Gastrocnemius medialis (tissue), 4 donors: Measurements from ENCODE around the gene GCH1.

Experiments
- POLR2A ChIP-seq, 2 donors: fragments of 450-650 bp; IDR thresholded peaks; one replicate each; pipeline ENCODE4 v1.6.1; 2017; ENCODE audit warnings: antibody characterized with exemption in 2 of 2, mild to moderate bottlenecking in 2 of 2, moderate library complexity in 2 of 2
- TF ChIP-seq, protein P1 (sequence below), 5 experiments: fragments of 450-650 bp in 3 of 5; fragments of 200-600 bp in 2 of 5; sonication (generic) in 2 of 5; IDR thresholded peaks in 4 of 5; conservative IDR thresholded peaks in 1 of 5; 1 replicate in 4 of 5; 2 replicates in 1 of 5; pipeline ENCODE4 v1.5.1; 2016 to 2019; ENCODE audit warnings: antibody characterized with exemption in 5 of 5, mild to moderate bottlenecking in 3 of 5, moderate library complexity in 3 of 5

DNA sequence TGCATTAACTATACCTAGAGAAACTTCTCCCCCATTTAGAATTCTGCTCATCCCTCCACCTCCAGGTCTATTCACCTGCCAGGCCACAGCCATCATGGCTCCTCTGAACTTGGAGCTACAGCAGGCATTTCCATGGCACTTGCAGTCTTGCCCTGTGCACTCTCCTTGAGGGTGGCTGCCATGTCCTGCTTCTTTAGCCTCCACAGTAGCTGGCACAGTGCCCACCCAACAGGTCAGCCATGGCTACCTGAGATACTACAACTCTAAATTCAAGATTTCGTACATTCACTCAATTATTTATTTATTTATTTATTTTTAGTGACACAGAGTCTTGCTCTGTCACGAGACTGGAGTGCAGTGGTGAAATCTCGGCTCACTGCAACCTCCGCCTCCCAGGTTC lies 46.5 kb downstream of the GCH1 start:
- TF ChIP-seq, protein P1, sequence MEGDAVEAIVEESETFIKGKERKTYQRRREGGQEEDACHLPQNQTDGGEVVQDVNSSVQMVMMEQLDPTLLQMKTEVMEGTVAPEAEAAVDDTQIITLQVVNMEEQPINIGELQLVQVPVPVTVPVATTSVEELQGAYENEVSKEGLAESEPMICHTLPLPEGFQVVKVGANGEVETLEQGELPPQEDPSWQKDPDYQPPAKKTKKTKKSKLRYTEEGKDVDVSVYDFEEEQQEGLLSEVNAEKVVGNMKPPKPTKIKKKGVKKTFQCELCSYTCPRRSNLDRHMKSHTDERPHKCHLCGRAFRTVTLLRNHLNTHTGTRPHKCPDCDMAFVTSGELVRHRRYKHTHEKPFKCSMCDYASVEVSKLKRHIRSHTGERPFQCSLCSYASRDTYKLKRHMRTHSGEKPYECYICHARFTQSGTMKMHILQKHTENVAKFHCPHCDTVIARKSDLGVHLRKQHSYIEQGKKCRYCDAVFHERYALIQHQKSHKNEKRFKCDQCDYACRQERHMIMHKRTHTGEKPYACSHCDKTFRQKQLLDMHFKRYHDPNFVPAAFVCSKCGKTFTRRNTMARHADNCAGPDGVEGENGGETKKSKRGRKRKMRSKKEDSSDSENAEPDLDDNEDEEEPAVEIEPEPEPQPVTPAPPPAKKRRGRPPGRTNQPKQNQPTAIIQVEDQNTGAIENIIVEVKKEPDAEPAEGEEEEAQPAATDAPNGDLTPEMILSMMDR (IDR thresholded peaks at IDR 0.05 in 4 of 5, conservative IDR thresholded peaks at IDR 0.05 in 1 of 5) = no peak
- TF ChIP-seq POLR2A (IDR thresholded peaks at IDR 0.05) = no peak
